HG03159 (cell line): ENCODE results near the gene LILRA6.
"Not testable (repeated sequence)": the region's sequence is repeated elsewhere in the genome, so short reads cannot be mapped to it uniquely, and the experiment has no call there.

Experiments used
- ATAC-seq: cut with Tn5 transposase; IDR thresholded peaks from one replicate; pipeline ENCODE4 v1.9.1; 2021; ENCODE audit warnings: mild to moderate bottlenecking, moderate library complexity; ENCODE audit not compliant: unreplicated experiment

LILRA6 gene

DNA sequence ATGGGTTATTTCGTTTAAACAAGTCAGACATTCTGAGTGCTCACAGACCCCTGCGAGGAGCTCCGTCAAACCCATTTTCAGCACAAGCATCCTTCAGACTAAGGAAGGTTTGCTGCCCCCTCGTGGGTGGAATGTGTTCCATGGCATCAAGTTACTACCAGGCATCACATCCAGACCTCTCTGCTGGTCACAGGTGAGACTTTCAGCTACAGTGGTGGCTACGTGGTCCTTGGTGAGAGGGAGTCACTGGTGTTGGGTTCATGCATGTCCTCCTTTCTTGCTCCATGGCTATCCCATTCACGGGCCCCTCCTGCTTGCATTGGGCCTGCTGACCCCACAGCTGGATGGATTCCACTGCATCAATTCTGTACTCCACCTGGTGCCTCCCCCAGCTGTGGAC is 23.5 kb upstream of the LILRA6 start:
- ATAC-seq = no peak

DNA sequence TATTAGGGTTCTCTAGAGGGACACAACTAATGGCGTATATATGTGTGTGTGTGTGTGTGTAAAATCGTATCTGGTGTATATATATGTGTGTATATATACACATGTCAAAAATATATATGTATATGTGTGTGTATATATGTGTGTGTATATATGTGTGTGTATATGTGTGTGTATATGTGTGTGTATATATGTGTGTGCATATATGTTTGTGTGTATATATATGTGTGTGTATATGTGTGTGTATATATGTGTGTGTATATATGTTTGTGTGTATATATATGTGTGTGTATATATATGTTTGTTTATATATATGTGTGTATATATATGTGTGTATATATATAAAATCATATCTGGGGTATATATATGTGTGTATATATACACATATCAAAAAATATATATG is 19.9 kb upstream of the LILRA6 start:
- no peak for ATAC-seq

DNA sequence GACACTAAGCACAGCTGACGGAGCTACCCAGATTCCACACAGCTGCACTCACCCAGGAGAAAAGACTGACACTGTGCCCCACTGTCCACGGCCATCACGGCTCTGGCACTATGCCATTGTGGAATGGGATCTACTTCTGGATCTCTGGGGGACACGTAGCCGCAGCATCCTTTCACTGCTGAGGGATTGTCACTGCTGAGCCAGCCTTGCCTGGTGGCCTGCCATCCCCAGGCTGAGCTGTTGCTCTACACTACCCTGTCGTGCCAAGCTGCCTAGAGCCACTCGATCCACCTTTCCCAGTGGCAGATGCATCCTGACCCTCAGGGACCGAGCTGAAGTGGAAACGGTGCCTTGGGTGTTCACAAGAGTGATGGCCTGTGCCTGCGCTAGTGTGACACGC is 19.5 kb upstream of the LILRA6 start:
- ATAC-seq = no peak

DNA sequence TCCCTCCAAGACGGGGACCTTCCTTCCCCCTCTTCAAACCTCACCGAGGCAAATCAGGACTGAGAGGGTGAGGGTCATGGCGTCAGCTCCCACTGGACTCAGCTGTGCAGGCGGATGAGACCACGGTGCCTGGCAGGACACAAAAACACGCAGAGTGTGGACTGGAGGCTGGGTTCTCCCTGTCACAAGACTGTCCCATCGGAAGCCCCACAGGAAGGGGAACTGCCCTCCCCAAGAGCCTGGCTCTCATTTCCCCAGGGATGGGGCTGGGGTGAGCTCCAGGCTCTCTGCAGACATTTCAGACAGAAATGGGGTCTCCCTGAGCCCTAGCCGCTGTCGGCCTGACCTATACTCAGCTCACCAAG is 14.5 kb upstream of the LILRA6 start, which contains the start of gene LILRB5:
TSS of gene LILRB5 (minus strand) at position 158 of the 365 bp plus-strand sequence. CDS start at position 78, 80 bp downstream.
- ATAC-seq = no peak

DNA sequence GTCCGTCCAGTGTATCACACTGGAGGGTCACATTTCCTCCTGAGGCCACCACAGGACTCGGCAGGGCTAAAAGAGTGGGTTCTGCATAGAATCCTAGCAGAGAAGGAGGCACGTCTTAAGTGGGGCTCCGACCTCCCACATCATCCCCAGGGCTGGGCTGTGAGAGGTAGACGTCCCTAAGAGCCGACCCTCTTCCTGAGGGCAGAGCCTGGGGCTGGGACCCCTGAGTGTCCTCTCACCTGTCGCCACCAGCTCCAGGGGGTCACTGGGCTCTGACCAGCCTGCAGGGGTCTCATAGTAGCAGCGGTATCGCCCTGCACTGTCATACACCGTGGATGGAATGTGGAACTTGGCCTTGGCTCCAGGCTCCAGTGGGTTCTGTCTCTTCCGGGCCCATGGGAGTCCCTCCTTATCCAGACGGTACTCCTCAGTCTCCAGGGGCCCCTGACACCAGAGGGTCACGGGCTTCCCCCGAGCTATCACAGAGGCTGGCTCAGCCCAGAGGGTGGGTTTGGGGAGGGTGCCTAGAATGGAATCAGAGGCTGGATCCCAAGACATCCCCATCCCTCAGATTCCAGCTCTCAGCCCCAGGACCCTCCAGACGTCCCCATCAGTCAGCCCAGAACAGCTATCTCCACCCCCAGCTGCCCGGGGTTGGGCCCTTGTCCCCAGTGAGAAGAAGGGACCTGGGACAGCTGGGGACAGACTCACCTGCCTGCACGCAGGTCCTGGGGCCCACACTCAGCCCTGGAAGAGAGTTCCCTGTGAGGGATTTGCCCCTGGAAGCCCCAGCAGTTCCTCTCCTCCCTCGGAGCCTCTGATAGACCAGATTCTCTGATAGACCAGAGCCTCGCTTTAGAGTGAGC is 13.9 kb upstream of the LILRA6 start:
- ATAC-seq = no peak

DNA sequence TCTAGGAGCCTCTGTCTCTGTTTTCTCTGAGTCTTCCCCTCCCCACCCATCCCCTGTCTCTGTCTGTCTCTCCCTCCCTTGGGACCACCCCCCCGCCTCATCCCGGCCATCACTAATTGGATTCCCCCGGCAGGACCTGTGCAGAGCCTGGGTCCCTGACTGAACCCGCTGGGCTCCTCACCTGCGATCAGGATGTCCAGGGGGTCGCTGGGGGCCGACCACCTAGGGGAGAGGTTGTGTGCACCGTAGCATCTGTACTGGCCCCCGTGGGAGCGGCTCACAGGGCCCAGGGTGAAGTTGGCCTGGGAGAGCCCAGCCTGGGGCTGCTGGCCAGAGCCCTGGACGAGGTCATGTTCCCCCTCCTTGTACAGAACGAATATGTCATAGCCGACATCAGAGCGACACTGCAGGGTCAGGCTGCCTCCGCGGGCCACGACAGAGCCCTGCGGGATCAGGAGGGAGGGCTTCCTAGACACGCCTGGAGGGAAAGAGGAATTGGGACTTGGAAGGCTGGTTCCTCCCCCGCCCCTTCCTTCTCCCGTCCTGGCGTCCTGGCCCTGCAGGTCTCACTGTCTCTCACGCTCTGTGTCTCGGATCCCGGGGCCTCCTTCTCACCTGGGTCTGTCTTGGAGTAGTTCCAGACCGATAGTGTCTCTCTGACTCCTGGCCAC is 12.7 kb upstream of the LILRA6 start:
- ATAC-seq = no peak

DNA sequence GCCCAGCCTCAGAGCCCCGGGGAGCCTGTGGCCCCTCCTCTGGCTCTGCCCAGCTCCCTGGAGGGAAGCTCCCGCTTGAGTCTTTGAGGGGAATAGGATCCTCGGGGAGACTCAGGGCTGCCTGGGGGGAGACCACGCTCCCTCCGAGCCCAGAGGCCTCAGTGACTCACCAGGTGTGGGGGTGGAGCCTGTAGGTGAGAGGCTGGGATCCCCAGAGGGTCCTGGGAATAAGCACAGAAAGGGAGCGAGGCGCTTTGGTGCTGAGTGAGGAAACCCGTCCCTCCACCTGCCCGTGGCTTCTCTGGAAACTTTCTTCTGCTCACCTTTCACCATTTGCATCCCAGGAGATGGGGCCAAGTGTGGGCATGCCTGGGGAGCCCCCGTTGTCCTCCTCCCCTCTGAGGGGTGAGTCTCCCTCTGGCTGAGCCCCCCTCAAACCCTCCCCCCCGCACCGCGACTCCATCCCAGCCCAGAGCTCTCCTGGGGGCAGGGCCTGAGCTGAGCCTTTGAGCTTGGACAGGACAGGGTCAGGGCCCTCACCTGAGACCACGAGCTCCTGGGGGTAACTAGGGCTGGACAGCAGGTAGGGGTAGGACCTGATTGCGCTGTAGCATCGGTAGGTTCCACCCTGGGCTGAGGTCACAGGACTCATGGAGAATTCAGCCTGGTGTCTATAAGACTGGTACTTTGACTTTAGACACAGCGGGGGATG is 11.8 kb upstream of the LILRA6 start:
- ATAC-seq = no peak

DNA sequence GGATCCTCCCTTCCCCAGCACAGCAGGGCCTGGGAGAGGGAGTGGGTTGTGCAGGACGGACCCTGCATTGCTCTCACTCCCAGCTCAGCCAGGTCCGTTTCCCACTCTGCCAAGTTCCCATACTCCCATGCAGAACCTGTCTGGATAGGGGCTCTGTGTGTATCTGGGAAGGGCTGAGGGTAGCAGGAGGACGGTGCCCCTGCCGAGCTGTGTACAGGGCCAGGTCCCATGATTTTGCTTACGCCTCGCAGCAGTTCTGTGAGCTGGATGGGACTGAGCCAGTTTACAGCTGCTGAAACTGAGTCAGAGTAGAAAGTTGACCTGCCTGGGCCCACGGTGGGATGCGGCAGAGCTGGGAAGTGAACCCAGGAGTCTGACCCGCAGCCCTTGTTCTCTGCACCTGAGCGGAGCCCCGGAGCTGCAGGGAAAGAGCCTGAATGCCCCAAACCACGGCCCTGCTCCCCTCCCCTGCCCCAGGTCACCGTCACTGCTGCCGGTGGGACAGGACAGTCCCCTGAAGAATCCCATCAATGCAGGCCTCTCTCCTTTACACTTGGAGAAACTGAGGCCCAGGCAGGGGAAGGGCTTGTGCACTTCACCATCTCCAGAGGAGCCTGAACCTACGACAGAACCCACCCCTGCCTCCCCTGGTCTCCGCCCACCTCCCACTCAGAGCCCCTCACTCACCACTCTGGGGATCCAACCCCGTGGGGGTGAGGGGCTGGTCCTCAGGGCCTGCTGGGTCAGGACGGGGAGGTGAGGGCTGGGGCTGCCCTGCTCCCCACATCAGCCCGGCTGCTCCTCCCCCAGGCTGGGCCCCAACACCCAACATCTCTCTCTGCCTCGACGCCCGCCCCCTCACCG is 11.0 kb upstream of the LILRA6 start:
- ATAC-seq = no peak

DNA sequence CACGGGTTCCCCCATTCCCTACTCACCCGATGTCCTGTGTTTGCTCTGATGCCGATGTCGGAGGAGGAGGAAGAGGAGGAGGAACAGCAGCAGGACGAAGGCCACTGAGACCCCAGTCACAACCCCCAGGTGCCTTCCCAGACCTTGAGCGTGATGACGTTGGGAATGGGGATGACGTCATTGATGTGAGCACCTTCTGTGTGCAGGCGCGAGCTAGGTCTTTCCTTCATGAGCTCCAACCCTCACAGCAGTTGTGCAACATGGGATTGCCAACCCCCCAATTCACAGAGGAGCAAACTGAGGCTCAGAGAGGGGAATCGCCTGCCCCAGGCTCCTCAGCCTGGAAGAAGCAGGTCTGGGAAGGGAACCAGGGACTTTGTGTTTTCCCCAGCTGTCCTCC is 10.3 kb upstream of the LILRA6 start:
- ATAC-seq = no peak

DNA sequence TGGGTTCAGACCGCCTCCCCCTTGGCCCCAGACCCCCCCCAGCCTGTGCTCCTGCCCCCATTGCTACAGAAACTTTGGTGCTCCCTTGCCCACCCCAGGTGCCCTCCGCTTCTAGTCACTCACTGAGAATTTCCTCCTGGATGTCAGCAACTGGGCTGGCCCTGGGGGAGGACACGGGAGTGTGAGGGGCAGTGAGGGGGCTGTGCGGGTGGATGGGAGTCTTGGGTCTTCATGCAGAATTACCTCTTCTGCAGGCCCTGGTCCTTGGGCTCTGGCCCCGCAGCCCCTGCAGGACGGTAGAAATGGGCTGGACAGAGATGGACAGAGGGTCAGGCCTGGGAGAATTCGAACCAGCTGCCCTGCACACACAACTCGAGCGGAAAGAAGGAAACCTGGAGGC is 9.7 kb upstream of the LILRA6 start:
- ATAC-seq = no peak

DNA sequence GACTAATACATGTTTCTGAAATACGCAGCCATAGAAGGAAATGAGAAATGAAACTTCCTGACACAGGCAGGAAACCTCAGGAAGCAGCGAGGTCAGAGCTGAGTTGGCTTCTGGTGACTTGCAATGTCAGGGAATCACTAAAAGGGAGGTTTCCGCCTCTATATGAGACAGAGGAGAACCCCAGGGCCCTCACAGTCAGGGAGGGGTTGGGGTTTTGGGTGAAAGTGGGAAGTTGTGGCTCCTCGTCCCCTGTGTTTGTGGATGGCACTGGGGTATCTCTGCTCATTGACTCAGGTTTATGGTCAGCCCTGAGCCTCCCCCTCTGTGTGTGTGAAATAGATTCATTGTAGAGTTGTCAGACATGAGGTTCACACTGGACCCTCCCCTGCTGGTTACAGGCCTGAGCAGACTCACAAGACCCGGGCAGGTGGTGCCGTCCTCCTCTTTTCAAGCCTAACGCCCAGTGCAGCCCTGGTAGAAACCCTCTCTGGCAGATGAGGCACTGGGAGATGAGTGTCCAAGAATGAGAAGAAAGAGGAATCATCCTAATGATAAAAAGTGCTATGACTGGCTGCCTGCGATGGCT is 5.5 kb upstream of the LILRA6 start:
- ATAC-seq = no peak

DNA sequence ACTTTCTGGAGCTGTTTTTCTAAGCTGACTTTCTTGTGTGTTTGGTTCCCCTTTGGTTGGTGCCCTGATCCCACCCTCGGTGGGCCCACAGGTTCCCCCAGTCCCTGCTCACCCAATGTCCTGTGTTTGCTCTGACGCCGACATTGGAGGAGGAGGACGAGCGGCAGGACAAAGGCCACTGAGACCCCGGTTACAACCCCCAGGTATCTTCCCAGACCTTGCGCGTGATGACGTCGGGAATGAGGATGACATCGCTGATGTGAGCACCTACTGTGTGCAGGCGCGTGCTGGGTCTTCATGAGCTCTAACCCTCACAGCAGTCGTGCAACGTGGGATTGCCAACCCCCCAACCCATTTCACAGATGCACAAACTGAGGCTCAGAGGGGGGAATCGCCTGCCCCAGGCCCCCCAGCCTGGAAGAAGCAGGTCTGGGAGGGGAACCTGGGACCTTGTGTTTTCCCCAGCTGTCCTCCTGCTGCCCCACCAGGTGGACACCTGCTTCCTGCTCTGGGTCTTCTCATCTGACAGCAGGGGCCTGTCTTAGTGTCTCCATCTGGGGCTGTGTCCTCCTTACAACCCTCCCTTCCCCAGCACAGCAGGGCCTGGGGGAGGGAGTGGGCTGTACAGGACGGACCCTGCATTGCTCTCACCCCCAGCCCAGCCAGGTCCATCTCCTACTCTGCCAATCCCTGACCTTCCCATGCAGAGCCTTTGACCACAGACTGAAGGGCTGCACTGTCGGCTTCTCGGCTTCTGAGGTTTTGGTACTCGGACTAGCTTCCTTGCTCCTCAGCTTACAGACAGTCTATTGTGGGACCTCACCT is 4.7 kb upstream of the LILRA6 start:
- no peak for ATAC-seq

DNA sequence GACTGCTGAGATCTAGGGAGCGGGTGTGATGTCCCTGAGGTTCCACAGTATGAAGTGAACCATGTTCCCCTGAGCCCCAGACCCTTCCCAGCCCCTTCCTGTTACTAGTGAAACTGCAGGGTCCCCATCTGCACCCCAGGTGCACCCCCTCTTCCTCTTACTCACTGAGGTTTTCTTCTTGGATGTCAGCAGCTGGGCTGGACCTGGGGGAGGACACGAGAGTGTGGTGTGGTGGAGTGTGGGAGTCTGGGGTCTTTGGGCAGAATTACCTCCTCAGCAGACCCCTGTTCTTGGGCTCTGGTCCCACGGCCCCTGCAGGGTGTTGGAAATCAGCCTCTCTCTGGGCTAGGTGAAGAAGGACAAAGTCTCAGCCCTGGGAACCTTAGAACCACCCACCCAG is 3.3 kb upstream of the LILRA6 start:
- no peak for ATAC-seq

DNA sequence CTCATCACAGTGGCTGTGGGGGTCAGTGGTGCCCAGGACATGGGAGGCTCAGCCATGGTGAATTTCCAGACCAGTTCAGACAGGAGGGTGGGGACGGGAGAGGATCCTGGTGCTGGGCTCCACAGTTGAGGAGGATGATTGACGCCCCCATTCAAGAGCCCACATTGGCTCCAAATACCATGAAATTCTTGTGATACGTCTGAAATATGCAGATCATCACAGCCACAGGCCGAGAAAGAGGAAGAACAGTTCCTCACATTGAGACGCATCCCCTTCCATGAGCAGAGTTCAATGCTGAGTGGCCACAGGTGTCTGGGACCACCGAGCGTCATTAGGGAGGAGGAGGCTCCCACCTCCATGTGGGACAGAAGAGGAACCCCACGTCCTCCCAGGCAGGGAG is 1.2 kb upstream of the LILRA6 start:
- ATAC-seq = not testable (repeated sequence)

DNA sequence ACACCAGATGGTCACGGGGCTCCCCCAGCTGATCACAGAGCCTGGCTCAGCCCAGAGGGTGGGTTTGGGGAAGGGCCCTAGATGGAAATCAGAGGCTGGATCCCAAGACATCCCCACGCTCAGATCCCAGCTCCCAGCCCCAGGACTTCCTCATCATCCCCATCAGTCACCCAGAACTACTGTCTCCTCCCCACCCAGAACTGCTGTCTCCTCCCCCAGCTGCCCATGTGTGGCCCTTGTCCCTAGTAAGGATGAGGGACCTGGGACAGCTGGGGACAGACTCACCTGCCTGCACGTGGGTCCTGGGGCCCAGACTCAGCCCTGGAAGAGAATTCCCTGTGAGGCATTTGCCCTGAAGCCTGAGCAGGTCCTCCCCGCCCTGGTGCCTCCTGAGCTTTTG is 356 bp downstream of the LILRA6 start:
- not testable (repeated sequence) for ATAC-seq

DNA sequence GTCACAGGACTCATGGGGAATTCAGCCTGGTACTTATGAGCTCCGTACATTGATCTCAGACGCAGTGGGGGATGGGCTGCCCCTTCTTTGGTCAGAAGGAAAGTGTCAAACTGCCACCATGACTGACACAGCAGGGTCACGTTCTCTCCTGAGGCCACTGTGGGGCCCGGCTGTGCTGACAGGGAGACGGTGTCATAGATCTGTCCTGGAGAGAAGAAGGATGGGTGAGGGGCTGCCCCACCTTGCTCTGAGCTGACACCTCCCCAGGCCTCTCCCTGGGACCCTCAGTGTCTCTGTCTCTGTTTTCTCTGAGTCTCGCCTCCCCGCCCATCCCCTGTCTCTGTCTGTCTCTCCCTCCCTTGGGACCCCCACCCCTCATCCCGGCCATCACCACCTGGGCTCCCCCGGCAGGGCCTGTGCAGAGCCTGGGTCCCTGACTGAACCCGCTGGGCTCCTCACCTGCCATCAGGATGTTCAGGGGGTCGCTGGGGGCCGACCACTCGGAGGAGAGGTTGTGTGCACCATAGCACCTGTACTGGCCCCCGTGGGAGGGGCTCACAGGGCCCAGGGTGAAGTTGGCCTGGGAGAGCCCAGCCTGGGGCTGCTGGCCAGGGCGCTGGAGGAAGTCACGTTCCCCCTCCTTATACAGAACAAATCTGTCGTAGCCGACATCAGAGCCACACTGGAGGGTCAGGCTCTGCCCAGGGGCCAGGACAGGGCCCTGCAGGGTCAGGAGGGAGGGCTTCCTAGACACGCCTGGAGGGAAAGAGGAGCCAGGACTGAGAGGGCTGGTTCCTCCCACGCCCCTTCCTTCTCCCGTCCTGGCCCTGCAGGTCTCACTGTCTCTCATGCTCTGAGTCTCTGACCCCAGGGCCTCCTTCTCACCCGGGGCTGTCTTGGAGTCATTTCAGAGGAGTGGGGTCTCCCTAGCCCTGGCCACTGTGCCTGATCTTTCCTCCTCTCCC is 1.9 kb downstream of the LILRA6 start:
- ATAC-seq = not testable (repeated sequence)

DNA sequence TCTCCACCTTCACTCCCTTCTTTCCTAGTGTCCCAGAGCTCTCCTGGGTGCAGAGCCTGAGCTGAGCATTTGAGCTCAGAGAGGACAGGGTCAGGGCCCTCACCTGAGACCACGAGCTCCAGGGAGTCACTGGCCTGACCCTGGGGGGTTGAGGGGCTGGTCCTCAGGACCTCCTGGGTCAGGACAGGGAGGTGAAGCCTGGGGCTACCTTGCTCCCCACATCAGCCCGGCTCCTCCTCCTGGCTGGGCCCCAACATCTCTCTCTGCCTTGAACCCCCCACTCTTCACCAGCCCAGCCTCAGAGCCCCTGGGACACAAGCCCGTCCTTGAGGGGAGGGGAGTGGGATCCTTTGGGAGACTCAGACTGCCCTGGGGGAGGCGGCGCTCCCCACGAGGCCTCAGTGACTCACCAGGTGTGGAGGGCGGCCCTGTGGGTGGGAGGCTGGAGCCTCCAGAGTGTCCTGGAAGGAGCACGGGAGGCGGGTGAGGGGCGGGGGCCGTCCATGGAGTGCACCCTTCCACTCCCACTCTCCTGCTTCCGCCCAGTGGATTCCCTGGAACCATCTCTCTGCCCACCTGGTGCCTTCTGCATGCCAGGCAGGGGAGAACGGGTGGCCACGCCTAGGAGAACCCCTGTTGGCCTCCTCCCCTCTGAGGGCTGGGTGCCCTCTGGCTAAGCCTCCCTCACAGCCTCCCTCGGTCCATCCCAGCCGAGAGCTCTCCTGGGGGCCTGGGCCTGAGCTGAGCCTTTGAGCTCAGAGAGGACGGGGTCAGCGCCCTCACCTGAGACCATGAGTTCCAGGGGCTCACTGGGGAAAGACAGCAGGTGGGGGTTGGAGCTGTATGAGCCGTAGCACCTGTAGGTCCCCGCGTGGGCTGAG is 2.9 kb downstream of the LILRA6 start:
- ATAC-seq = not testable (repeated sequence)
